ENCODE results near the gene PRDM16.

PRDM16 gene

GRCh38 chr1:3326516-3327388 lies 257.7 kb downstream of the PRDM16 start:
- H3K27ac ChIP-seq: no peak overlapping the region
- TF ChIP-seq ZFX (IDR thresholded peaks at IDR 0.05) (no peak), CTCF (conservative IDR thresholded peaks at IDR 0.05) (no peak)

DNA sequence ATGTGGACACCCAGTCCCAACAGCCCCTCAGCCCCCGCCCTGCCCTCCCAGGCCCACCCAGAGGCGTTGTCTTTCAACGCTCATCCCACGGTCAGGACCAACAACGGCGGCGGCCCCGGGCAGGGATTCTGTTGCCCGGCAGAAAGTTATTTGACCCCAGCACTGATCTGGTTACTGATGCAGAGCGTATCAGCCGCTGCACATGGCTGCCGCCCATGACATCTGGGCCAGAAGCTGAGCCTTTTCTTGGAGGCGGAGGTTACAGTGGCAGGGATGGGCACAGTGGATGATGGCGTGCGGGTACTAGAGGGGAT lies 258.3 kb downstream of the PRDM16 start:
- no peak overlapping the region for H3K27ac ChIP-seq
- TF ChIP-seq CTCF (conservative IDR thresholded peaks at IDR 0.05) (no peak), ZFX (IDR thresholded peaks at IDR 0.05) (no peak)

DNA sequence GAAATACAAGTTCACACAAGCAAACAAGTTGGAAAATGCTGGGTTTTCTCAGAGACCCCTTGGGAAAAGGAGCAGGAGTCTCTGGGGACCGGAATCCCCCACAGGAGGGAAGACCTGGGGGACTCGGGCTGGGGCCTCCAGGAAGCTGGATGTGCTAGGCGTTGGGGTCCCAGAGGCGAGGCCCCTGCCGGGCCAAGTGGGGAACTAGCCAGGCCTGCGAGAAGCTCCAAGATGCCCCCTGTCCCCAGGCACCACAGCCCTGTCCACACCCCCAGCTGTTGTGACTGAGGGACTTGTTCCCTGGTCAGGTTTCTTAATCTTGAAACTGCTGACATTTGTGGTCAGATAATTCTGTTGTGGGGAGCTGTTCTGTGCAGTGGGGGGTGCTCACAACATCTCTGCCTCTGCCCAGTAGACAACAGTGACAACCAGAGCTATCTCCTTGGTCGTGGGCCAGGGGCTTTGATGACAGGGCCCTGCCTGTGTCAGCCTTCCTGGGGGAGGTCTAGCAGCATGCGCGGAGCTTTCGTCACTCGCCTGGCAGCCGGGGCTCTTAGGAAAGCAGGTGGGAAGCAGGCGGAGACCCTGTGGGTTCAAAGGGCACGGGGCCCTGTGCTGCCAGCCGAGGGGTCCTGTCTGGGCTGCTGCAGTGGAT lies 259.1 kb downstream of the PRDM16 start:
- TF ChIP-seq ZFX (IDR thresholded peaks at IDR 0.05): no peak
- TF ChIP-seq CTCF (conservative IDR thresholded peaks at IDR 0.05): no peak
- no peak overlapping the region for H3K27ac ChIP-seq

GRCh38 chr1:3329640-3330281 lies 260.8 kb downstream of the PRDM16 start:
- TF ChIP-seq ZFX (IDR thresholded peaks at IDR 0.05) (no peak), CTCF (conservative IDR thresholded peaks at IDR 0.05) (no peak)
- H3K27ac ChIP-seq: no peak overlapping the region

- H3K27ac ChIP-seq: no peak overlapping the region
- TF ChIP-seq ZFX (IDR thresholded peaks at IDR 0.05) (no peak), CTCF (conservative IDR thresholded peaks at IDR 0.05) (no peak)
Measured at GRCh38 chr1:3330771-3331245, 261.8 kb downstream of the PRDM16 start.

GRCh38 chr1:3331564-3331963 lies 262.6 kb downstream of the PRDM16 start:
- no peak overlapping the region for H3K27ac ChIP-seq
- TF ChIP-seq ZFX (IDR thresholded peaks at IDR 0.05) (no peak), CTCF (conservative IDR thresholded peaks at IDR 0.05) (no peak)

DNA sequence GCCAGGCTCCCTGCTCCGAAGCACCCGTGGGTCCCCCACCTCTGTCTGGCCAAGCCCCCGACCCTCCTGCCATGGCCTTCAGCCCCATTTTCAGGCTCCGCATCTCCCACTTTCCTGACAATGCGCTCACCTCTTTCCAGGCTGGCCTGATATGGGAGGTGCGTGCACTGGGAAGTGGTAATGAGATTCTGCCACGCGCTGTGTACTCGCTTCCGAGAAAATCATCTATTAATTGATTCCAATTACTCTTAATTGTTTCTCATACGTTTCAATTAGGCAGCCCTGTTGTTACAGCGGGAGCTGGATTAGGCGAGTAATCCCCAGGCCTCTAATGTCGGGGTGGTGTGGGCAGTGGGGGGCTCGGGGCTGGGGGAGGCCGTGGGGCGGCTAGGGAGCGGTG lies 263.0 kb downstream of the PRDM16 start:
- H3K27ac ChIP-seq: no peak overlapping the region
- TF ChIP-seq CTCF (conservative IDR thresholded peaks at IDR 0.05) (no peak), ZFX (IDR thresholded peaks at IDR 0.05) (no peak)

All from C4-2B (cell line).